K562 (cell line): ENCODE measurements around the gene RYK.

Experiments used
- FOXP1 ChIP-seq: sonication (generic); formaldehyde crosslinking; IDR thresholded peaks from 2 replicates; pipeline ENCODE4 v1.8.0; 2022; ENCODE audit warnings: mild to moderate bottlenecking, missing genetic modification reagents
- MTA1 ChIP-seq: fragments of 450-650 bp; IDR thresholded peaks from 2 replicates; pipeline ENCODE4 v1.6.1; 2017; ENCODE audit warnings: borderline replicate concordance
- SNAPC5 ChIP-seq: fragments of 250-450 bp; sonication (Bioruptor Pico); IDR thresholded peaks from 2 replicates; pipeline ENCODE4 v1.8.0; 2021; ENCODE audit warnings: moderate library complexity, mild to moderate bottlenecking, inconsistent platforms
- ZBED1 ChIP-seq: IDR thresholded peaks from 2 replicates; pipeline ENCODE4 v1.6.1; 2014
- ZNF76 ChIP-seq: fragments of 250-450 bp; sonication (Bioruptor Pico); IDR thresholded peaks from 2 replicates; pipeline ENCODE4 v1.4.0; 2020; ENCODE audit warnings: mild to moderate bottlenecking, moderate library complexity, borderline replicate concordance

GRCh38 chr3:134146666-134147065 is 104.0 kb downstream of the RYK start:
- TF ChIP-seq MTA1 (no peak), ZNF76 (CRISPR knock-in tag) (no peak), SNAPC5 (CRISPR knock-in tag) (no peak), FOXP1 (no peak), ZBED1 (no peak)
